Gastrocnemius medialis (tissue), 4 donors: Measurements from ENCODE around the gene HSPA1L. TPM values are rescaled to one million over a fixed set of nuclear protein-coding genes. Genes with fewer than 3 reads are reported as not detected.

Experiments
- ATAC-seq, 2 donors: fragments of 150-250 bp; one replicate each; pipeline ENCODE4 v1.9.1; 2016
- DNase-seq, 2 donors: peaks; one replicate each; pipeline ENCODE4 v3.0.0-alpha.2; 2019
- H3K27ac ChIP-seq, 4 donors: fragments of 200-600 bp; sonication (generic); 1 replicate in 1 of 4; 2 replicates in 3 of 4; pipeline ENCODE4 v1.5.1; 2016 to 2018; ENCODE audit warnings: mild to moderate bottlenecking in 2 of 4, moderate library complexity in 1 of 4
- H3K27me3 ChIP-seq, 3 donors: fragments of 200-600 bp; sonication (generic) in 2 of 3; 1 replicate in 1 of 3; 2 replicates in 2 of 3; pipeline versions ENCODE4 v1.5.1 to v1.6.0; 2016 to 2019; ENCODE audit warnings: mild to moderate bottlenecking in 1 of 3, moderate library complexity in 1 of 3
- H3K36me3 ChIP-seq, 2 donors: fragments of 200-600 bp; sonication (generic) in 1 of 2; one replicate each; pipeline ENCODE4 v1.5.1; 2017 to 2018
- H3K4me1 ChIP-seq, 2 donors: fragments of 200-600 bp; sonication (generic) in 1 of 2; one replicate each; pipeline ENCODE4 v1.5.1; 2016 to 2017; ENCODE audit warnings: mild to moderate bottlenecking in 2 of 2
- H3K4me3 ChIP-seq, 4 donors: fragments of 200-600 bp; sonication (generic) in 3 of 4; 1 replicate in 1 of 4; 2 replicates in 3 of 4; pipeline ENCODE4 v1.5.1; 2016 to 2019; ENCODE audit warnings: mild to moderate bottlenecking in 2 of 4
- H3K9me3 ChIP-seq, 3 donors: fragments of 200-600 bp; sonication (generic) in 2 of 3; 1 replicate in 1 of 3; 2 replicates in 2 of 3; pipeline ENCODE4 v1.5.1; 2016 to 2019
- POLR2A ChIP-seq, 2 donors: fragments of 450-650 bp; IDR thresholded peaks; one replicate each; pipeline ENCODE4 v1.6.1; 2017; ENCODE audit warnings: antibody characterized with exemption in 2 of 2, mild to moderate bottlenecking in 2 of 2, moderate library complexity in 2 of 2
- in situ Hi-C, 4 donors: fragments of 200-750 bp; cut with MboI; loops; one replicate each; pipeline versions ENCODE4 v1.15.0 to v1.8.0; 2017; ENCODE audit warnings: low sequenced_read_pairs in 4 of 4
- intact Hi-C: fragments of 100-400 bp; cut with DNase I; formaldehyde crosslinking; loops from one replicate; pipeline ENCODE4 v1.15.1; 2023; ENCODE audit warnings: low total_unique reads
- total RNA-seq, 4 donors: library from RNA; depleted of rRNA; stranded (reverse); fragments of >200 nt; gene quantifications; one replicate each; pipeline versions ENCODE4 v1.1.0 to v1.2.3, GENCODE V29; 2016
- TF ChIP-seq, protein P1 (sequence below), 5 experiments: fragments of 450-650 bp in 3 of 5; fragments of 200-600 bp in 2 of 5; sonication (generic) in 2 of 5; IDR thresholded peaks in 4 of 5; conservative IDR thresholded peaks in 1 of 5; 1 replicate in 4 of 5; 2 replicates in 1 of 5; pipeline ENCODE4 v1.5.1; 2016 to 2019; ENCODE audit warnings: antibody characterized with exemption in 5 of 5, mild to moderate bottlenecking in 3 of 5, moderate library complexity in 3 of 5

The HSPA1L gene
- total RNA-seq, 4 donors from 2014 or later = 1.1 to 7.1 (median 3.5) TPM

DNA sequence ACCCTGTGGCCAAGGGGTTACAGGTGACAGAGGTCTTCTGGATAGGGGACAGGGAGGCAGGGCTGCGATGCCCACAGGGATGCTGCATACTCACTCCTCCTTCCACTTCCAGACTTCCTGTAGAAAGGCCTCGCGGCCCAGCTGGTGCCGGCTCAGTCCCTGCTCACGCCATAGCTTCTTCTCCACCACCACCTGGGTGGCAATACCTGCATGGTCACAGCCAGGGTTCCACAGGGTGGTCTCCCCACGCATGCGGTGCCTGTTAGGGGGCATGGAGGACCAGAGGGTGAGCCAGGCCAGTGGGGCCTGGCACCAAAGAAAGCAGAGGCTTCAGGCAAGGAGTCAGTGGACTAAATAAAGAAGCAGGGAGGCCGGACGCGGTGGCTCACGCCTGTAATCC, 29.6 kb downstream of the HSPA1L start:
- intact Hi-C loops = no loop called here
- peaks cover 0 to 67% of the 10 kb centered on the region in 2 donors for H3K36me3 ChIP-seq
- TF ChIP-seq, protein P1, sequence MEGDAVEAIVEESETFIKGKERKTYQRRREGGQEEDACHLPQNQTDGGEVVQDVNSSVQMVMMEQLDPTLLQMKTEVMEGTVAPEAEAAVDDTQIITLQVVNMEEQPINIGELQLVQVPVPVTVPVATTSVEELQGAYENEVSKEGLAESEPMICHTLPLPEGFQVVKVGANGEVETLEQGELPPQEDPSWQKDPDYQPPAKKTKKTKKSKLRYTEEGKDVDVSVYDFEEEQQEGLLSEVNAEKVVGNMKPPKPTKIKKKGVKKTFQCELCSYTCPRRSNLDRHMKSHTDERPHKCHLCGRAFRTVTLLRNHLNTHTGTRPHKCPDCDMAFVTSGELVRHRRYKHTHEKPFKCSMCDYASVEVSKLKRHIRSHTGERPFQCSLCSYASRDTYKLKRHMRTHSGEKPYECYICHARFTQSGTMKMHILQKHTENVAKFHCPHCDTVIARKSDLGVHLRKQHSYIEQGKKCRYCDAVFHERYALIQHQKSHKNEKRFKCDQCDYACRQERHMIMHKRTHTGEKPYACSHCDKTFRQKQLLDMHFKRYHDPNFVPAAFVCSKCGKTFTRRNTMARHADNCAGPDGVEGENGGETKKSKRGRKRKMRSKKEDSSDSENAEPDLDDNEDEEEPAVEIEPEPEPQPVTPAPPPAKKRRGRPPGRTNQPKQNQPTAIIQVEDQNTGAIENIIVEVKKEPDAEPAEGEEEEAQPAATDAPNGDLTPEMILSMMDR (IDR thresholded peaks at IDR 0.05 in 4 of 5, conservative IDR thresholded peaks at IDR 0.05 in 1 of 5) = no peak

DNA sequence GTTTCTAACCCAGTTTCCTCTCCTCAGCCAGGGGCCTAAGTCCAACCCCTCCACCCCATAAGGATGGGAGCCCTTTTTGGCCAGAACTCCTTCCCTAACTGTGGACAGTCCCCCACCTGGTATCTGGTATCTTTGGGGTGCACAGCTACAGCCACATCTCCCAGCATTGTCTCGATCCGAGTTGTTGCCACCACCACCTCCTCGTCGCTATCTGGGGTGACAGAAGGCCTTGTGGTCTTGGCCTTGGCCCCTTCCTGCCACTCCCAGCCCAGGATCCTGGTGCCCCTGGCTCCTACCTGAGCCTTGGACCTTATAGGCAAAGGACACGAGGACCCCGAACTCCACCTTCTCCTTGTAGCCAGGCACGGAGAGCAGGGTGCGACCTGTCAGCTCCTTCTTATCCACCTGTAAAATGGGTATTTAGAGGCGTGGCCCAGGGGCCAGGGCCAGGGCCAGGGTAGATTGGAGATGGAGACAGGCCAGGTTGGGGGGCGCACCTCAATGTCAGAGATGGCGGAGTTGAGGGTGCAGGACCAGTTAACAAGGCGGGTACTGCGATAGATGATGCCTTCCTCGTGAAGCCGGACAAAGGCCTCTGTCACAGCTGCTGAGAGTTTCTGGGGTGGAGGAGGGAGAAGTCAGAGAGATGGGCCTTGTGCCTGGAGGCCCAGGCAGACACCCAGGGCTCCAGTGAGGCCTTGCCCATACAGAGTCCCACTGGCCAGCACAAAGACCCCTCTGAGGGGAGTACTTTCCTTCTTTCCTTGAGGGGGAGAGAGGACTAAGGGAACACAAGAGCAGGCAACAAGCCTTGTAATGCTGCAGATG, 30.8 kb downstream of the HSPA1L start:
- Histone ChIP-seq H3K4me3 (no peak overlapping the region), H3K27me3 (no peaks in the 10 kb centered on the region), H3K36me3 (peaks cover 0 to 77% of the 10 kb centered on the region in 2 donors), H3K4me1 (no peaks in the 10 kb centered on the region), H3K27ac (no peak overlapping the region), H3K9me3 (no peaks in the 10 kb centered on the region)
- DNase-seq = no peak
- in situ Hi-C loops = no loop called here
- TF ChIP-seq POLR2A (IDR thresholded peaks at IDR 0.05) = no peak
- TF ChIP-seq, protein P1 (IDR thresholded peaks at IDR 0.05 in 4 of 5, conservative IDR thresholded peaks at IDR 0.05 in 1 of 5) = no peak
- no peak for ATAC-seq
- intact Hi-C loops = no loop called here

More for the DNA sequence above, 29.6 kb downstream of the HSPA1L start:
- no peak overlapping the region for H3K27ac ChIP-seq
- no peak for ATAC-seq
- in situ Hi-C loops = no loop called here
- no peaks in the 10 kb centered on the region for H3K27me3 ChIP-seq
- no peaks in the 10 kb centered on the region for H3K4me1 ChIP-seq
- no peaks in the 10 kb centered on the region for H3K9me3 ChIP-seq
- H3K4me3 ChIP-seq = no peak overlapping the region
- DNase-seq = no peak

DNA sequence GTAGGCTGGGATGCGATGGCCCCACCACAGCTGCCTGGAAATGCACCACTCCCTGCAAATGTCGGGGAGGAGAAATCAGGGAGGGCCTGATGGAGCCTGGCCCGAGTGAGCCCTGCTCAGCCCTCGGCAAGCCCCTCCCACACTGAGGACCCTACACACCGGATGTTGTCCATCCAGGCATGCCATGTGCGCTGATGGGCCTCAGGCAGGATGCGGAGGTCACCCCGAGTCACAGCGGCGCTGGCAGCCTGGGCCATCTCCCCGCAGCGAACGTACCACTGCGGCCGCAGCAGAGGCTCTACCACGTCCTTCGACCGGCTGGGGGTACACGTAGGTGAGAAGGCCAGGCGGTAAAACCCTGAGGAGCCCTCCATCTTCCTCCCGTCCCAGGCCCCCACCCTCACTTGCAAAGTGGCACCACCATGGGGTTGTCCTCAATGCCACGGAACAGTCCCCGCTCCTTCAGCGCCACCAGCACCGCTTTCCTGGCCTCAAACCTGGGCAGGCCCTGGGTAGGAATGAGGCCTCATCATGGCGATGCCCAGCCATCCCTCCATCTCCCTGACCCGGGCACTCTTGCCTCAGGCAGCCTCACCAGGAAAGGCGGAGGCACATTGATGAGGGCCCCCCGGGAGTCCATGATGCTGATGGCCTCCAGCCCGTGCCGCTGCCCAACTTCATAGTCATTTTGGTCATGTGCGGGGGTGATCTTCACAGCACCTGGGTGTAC, 32.8 kb downstream of the HSPA1L start:
- TF ChIP-seq POLR2A (IDR thresholded peaks at IDR 0.05) = no peak
- TF ChIP-seq, protein P1 (IDR thresholded peaks at IDR 0.05 in 4 of 5, conservative IDR thresholded peaks at IDR 0.05 in 1 of 5) = no peak

GRCh38 chr6:31781244-31782125, 33.6 kb downstream of the HSPA1L start:
- no peaks in the 10 kb centered on the region for H3K9me3 ChIP-seq
- H3K27ac ChIP-seq = no peak overlapping the region
- H3K4me3 ChIP-seq = no peak overlapping the region
- ATAC-seq (no peak), DNase-seq (no peak)
- intact Hi-C loops (no loop called here), in situ Hi-C loops (no loop called here)
- H3K27me3 ChIP-seq = no peaks in the 10 kb centered on the region
- H3K36me3 ChIP-seq = peaks cover 0 to 75% of the 10 kb centered on the region in 2 donors
- no peak for TF ChIP-seq POLR2A (IDR thresholded peaks at IDR 0.05)
- TF ChIP-seq, protein P1 (IDR thresholded peaks at IDR 0.05 in 4 of 5, conservative IDR thresholded peaks at IDR 0.05 in 1 of 5) = no peak
- H3K4me1 ChIP-seq = peaks cover 11 to 14% of the 10 kb centered on the region in 2 donors

More for the DNA sequence above, 32.8 kb downstream of the HSPA1L start:
- Histone ChIP-seq H3K4me1 (peaks cover 4 to 5% of the 10 kb centered on the region in 2 donors), H3K36me3 (peaks cover 0 to 82% of the 10 kb centered on the region in 2 donors), H3K27ac (no peak overlapping the region), H3K27me3 (no peaks in the 10 kb centered on the region), H3K4me3 (no peak overlapping the region), H3K9me3 (no peaks in the 10 kb centered on the region)
- DNase-seq = no peak
- no peak for ATAC-seq
- in situ Hi-C loops (no loop called here), intact Hi-C loops (no loop called here)
